22Rv1 (cell line): ENCODE measurements around the gene CYP39A1.

ENCODE experiments used
- CTCF ChIP-seq: fragments of 450-650 bp; IDR thresholded peaks from 2 replicates; pipeline ENCODE4 v1.5.1; 2017; ENCODE audit warnings: mild to moderate bottlenecking
- ZFX ChIP-seq: fragments of 450-650 bp; IDR thresholded peaks from 2 replicates; pipeline ENCODE4 v1.6.1; 2017; ENCODE audit warnings: antibody characterized with exemption, borderline replicate concordance

- TF ChIP-seq CTCF (no peak), ZFX (no peak)
Observed at GRCh38 chr6:46689657-46690056, 37.0 kb upstream of the CYP39A1 start.
